ENCODE data around the gene KLHL18. TPM values are rescaled to one million over a fixed set of nuclear protein-coding genes. Genes with fewer than 3 reads are reported as not detected.
A peak's percentile ranks its signal among the peaks of the same experiment; 100 is the strongest.
"Not testable (repeated sequence)": the region's sequence is repeated elsewhere in the genome, so short reads cannot be mapped to it uniquely, and the experiment has no call there.

The KLHL18 gene
- total RNA-seq, 1 donor from 2014 or later: 27.2 TPM

DNA sequence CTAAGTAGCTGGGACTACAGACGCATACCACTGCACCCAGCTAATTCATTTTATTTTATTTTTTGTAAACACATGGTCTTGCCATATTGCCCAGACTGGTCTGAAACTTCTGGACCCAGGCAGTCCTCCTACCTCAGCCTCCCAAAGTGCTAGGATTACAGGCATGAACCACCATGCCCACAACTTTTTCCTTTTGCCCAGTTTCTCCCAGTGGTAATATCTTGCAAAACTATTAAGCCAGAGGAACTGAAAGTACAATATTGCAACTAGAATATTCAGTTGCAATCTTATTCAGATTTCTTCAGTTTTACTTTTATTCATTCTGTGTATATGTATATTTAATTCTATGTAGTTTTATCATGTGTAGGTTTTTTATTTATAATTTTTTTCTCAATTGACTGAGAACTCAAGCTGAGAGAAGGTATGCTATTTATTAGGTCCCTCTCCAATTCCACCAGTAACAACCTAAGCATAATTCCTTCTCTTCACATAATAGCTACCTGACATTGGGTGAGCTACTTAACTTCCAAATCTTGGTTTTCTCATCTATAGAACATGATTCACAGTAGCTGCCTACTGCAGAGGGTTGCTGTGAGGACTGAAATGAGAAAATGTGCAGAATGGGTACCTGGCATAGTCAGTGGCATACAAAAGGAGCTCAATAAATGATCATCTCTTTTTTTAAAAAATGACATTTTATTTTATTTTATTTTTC is 30.8 kb downstream of the KLHL18 start:
- DNase-seq (ENCODE audit: low spot score): no peak

DNA sequence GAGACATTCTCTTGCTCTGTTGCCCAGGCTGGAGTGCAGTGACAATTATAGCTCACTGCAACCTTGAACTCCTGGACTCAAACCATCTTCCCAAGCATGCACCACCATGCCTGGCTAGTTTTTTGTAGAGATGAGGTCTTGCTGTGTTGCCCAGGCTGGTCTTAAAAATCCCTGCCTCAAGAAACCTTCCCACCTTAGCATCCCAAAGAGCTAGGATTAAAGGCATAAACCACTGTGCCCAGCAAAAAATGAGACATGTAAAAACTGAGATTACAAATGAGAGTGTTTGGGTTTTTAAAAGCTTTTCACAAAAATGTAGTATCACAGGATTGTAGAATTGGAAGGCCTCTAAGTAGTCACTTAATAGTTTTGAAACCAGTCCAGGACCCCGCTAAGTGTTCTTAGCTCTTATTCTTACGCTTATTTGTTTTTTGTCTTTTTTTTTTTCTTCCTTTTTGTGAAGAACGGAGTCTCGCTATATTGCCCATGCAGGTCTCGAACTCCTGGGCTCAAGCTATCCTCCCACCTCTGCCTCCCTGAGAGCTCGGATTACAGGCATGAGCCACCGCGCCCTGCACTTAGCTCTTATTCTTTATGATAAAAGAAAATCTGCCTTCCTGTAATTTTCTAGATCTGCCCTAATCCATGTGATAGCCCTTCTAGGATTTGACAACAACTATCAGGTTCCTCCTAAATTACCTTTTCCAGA is 31.5 kb downstream of the KLHL18 start:
- DNase-seq (ENCODE audit: low spot score): no peak

DNA sequence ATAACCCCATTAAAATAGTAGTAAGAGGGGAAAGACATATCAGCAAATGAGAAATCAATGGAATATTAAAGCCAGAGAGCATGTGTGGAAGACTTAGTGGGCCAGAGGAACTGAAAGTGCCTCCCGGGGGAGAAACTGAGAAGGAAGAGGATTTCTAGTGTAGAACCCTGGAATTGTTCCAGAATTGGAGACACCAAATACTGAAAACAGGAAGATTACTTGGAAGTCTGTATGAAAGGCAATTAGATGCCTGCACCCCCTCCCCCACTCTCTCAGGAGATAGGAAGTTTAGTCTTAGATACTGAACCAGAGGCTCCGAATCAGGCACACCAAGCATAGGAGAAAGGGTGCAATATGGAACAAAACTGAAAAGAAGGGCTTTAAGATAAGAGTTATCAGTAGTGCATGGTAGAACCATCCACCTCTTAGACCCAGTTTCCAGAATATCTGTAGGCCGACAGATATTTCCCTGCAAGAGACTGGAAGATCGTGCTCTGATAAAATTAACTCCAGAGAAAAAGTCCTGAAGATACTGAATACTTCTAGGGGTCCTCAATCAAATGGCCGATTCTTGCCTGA is 32.4 kb downstream of the KLHL18 start:
- no peak for DNase-seq (ENCODE audit: low spot score)

DNA sequence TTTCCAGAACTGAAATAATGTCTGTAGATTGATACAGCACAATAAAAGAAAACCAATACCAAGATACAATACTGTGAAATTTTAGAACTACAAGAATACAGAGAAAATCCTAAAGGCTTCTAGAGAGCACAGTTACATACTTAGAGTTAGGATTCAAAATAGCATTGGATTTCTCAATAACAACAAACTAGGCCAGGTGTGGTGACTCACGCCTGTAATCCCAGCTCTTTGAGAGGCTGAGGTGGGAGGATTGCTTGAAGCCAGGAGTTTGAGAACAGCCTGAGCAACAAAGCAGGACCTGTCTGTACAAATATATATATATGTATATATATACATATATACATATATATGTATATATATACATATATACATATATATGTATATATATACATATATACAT is 33.4 kb downstream of the KLHL18 start:
- not testable (repeated sequence) for DNase-seq (ENCODE audit: low spot score)

DNA sequence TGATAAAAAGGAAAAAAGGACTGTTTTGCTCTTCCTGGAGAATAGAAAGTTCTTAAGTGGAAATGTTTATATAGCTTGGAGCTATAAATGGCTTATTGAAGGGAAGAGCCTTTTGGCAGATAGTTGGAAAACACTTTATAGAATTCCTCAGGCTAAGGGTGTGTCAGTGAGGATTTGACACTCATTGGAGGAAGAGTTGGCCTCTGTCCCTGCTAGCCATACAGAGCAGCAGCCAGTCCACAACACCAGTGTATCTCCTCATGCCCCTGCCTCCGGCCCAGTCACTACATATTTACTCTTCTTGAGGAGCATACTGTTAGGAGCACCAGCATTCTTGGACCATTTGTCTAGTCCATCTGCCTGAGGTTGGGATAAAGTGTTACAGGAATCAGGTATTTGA is 36.2 kb downstream of the KLHL18 start:
- no peak for DNase-seq (ENCODE audit: low spot score)

DNA sequence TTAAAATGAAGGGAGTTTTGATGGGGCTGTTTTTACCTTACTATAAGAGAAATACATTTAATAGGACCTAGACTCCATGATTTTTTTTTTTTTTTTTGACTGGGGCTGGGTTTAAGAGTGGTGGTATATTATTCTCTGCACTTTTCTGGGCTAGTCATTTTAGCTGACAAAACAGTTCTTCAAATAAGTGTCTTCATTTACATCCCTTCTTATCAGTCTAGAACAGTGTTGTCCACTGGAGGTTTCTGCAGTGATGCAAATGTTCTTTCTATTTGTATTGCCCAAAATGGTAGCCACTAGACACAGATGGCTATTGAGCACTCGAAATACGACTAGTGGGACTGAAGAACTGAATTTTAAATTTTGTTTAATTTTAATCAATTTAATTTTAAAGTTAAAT is 37.2 kb downstream of the KLHL18 start:
- DNase-seq (ENCODE audit: low spot score): no peak

DNA sequence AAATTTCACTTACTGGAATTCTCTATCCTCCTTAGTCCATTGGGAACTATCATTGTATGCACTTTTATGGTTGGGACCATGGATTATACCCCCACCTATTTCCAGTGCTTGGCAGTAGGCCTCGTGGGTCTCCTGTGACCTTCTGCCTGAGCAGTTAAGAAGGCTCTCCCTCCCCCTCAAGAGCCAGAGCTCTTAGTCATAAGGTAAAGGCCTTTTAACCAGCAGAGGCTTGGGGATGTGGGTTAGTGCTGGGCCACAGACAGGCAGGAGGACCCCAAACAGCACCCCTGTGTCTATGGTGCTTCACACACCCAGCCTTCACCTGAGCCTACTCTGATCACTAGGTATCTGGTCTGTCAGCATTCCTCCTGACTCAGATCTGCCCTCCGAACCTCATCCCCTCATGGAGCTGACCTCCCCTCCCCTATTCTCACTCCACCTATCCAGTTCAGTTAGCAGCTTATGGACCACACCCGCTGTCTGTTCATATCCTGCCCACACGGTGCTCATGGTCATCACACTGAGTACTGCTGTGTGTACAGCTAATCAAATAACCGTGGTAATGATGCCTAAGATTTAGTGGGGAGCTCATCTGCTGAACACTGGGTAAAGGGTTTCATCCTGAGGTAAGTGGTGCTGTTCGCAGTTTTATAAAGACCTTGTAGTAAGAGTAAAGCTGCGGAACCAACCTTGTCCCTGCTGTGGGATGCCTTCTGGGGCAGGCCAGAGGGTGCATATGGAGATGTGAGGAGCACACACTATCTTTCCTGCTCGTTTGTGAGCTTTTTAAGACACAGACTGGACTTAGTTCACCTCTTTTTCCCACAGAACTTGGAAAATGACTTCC is 40.9 kb downstream of the KLHL18 start:
- DNase-seq (ENCODE audit: low spot score): no peak

DNA sequence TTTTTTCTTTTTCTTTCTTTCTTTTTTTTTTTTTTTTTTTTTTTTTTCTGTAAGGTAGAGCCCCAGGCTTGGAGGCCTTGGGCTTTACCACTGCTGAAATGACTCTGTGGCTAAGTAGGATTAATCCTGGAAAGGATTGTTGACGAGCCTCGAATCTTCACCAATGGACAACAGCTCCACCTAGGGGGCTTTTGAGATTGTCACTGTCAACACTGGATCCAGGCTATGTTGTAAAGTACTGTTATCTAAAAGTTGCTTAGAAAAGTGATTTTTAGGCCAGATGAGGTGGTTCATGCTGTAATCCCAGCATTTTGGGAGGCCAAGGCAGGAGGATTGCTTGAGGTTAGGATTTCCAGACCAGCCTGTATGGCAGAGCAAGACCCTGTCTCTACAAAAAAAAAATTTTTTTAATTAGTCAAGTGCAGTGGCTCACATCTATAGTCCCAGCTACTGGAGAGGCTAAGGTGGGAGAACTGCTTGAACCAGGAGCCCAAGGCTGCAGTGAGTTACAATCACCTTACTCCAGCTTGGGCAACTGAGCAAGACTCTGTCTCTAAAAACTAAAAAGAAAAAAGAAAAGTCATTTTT is 41.6 kb downstream of the KLHL18 start:
- peak; percentile 63 for DNase-seq (ENCODE audit: low spot score)

DNA sequence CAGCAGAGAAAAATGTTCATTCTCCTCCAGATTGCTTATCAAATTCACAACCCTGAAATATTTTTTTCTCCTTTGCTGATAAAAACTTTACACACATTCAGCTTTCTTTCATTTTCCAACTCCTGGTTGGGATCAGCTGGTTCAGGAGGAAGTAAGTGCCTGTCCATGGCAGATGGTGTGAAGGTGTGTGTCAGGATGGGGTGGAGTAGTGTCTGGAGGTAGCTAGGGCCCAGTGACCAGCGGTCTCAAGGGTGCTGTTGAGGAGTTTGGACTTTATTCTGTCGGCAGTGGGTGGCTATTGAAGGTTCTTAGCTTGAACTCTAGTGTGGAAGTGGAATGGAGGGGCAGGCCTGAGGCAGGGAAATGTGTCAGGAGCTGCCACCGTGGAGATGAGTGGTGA is 51.2 kb downstream of the KLHL18 start:
- no peak for DNase-seq (ENCODE audit: low spot score)

DNA sequence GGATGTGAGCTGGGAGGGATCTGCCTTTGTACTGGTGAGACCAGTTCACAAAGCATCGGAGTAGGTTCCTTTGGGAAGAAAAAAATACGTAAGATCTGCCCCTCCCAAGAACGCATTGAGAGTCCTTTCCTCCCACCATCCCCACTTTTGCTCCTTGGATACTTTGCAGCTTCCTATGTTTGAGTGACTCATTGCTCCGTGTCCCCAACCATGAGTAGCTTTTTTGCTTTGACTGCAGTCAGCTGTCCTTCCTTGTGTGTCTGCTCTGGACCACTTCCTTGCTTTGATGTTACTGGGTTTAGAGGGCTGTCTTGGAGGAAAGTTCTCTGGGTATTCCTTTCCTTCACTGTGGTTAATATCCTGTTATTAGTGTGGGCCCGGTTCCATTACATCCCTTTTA is 54.9 kb downstream of the KLHL18 start:
- no peak for DNase-seq (ENCODE audit: low spot score)

DNA sequence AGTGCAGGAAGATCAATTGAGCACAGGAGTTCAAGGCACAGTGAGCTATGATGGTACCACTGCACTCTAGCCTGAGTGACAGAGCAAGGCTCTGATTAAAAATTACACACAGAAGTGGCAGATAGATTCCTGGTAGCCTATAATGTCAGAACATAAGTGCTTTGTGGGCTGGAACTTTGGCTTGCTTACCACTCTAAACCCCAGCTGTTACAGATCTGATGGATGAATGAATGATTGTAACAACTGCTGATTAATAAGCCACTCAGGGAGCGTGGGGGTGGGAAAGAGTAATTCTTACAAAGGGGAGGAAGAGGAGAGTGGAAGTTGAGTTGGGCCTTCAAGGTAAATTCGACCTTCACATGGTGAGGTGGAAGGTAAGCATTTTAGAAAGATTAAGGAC is 57.2 kb downstream of the KLHL18 start:
- DNase-seq (ENCODE audit: low spot score): no peak

DNA sequence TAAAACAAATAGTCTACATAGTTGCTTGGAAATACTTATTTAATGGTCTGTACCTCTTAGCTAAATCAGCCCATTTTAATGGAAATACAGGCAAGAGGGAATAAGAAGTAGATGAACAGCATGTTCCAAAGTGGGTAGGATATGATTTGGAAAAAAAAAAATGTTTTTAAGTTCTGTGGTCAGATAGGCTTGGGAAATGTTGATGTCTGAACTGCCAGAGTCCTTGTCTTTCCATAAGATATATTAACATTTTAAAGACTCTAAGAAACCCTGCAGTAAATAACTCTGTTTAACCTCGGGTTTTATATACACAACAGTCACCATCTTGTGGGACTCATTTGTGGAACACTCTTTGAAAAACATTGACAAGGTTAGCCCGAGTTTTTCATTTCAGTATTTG is 58.1 kb downstream of the KLHL18 start:
- no peak for DNase-seq (ENCODE audit: low spot score)

DNA sequence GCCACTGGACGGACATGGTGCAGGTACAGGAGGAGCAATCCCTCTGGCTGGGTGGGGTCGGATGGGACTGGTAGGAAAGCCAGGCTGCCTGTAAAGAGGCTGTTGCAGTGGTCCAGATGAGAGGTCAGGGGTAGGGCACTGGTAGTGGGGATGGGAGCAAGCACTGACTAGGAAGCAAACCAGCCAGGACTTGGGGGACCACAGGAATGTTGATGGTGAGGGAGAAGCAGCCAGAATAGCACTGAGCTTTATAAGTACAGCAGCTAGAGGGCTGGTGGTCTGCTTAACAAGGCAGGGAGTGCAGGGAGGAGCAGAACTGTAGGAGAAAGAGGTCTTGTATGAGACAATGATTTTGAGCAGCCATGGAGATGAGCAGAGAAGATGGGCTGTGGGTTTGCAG is 59.4 kb downstream of the KLHL18 start:
- no peak for DNase-seq (ENCODE audit: low spot score)

DNA sequence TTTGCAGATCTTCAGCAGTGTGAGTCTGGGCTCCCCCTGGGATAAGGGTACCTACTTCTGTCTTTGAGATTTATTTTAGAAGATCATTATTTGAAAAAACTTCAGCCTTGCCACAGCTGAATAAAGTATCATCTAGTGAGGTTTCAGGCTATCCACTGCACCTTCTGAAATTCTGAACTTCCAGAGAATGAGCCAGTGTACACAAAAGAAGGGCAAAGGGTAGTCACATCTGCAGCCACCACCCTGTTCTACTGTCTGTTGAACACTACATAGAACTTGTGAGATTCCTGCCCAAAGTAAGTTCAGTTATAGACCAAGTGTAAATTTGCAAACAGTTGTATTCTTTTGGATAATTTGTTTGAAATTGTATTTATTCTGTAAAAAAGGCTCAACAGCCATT is 60.1 kb downstream of the KLHL18 start:
- DNase-seq (ENCODE audit: low spot score): no peak

DNA sequence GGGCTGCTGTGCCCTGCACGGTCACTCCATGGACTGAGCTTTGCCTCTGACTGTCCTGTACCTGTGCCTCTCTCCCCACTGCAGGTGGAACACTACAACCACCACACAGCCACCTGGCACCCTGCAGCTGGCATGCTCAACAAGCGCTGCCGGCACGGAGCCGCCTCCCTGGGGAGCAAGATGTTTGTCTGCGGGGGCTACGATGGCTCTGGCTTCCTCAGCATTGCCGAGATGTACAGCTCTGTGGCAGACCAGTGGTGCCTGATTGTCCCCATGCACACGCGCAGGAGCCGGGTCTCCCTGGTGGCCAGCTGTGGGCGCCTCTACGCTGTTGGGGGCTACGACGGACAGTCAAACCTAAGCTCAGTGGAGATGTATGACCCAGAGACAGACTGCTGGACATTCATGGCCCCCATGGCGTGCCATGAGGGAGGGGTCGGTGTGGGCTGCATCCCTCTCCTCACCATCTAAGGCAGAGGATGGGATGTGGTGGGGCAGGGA is 60.8 kb downstream of the KLHL18 start:
- no peak for DNase-seq (ENCODE audit: low spot score)

DNA sequence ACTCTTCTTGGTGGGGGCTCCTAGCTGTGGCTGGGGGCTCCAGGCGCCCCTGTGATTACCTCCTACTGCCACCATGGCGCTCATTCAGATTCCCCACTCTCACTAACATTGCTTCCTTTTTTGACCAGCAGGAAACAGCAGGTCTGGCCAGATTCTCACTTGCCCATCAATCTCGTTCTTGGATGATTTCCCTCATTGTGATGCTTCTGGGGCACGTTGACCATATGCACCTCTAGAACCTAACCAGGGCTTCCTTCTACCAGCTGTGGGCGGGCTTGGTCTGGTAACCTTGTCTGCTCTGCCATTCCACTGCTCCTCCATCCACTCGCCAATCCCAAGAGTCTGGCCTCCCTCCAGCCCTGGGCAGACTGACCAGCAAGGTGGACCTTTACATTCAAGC is 62.2 kb downstream of the KLHL18 start:
- DNase-seq (ENCODE audit: low spot score): no peak

DNA sequence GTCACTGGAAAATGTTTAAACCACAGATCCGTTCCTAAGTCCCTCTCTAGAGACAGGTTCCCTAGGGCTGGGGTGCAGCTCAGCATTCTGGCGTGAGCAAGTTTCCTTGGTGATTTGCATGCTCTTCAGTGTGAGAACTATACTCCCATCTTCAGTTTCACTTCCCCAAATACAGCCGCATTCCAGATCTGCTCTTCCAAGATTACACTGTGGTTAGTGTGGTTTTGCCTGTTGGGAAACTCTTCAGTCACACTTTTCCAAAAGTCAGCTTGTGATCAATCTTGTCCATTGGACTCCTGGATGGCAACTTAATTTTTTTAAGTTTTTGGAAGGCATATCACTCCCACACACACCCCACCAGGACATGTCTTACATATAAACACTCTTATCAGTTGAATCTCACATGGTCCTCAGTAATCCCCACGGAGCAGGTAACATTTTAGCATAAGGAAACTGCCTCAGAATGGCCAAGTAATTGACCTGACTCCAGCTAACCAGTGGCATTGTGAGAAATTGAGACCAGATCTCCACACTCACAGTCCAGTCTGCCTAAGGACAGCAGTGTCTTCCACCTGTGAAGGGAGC is 64.6 kb downstream of the KLHL18 start:
- DNase-seq (ENCODE audit: low spot score): no peak

DNA sequence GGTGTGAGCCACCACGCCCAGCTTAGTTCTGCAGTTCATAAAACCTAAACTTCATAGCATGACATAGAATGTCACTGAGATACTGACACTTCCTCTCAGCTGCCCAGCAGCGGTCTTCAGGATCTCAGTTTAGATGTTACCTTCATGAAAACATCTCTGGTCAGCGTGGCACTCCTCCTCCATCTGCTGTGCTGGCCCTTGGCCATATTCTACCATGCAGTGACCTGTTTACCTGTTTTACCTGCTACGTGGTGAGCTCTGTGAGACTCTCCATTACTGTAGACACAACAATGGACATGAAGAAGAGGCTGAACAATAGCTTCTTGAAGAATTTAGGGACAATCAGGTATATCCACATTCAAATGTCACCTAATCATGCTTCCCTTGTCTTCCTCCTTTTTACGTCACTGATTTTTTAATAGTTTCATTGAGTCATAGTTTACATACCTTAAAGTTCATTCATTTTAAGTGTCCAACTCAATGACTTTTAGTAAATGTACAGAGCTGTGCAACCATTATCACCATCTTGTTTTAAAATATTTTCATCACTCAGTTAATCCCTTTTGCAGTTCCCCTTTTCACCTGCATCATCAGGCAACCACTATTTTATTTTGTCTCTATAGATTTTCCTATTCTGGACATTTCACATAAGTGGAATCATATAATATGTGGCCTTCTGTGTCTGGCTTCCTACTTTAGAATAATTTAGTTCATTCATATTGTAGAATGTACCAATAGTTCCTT is 65.8 kb downstream of the KLHL18 start:
- no peak for DNase-seq (ENCODE audit: low spot score)

DNA sequence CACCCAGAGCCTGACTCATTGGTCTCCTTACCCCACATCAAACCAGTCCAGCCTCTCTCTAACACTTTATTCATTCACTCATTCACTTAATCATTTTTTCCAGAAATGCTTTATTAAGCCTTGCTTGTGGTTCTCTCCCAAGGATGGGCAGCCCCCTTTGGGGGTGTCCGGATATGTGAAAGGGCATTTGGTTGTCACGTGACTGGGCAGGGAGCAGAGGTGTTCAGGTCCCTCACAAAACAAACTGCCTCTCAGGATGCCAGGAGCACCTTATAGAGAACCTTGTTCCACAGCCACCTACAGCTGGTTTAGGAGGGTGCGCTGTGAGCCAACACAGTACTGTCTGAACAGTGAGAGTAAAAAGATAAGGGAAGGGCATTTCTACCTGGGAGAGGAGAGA is 72.3 kb downstream of the KLHL18 start:
- no peak for DNase-seq (ENCODE audit: low spot score)

DNA sequence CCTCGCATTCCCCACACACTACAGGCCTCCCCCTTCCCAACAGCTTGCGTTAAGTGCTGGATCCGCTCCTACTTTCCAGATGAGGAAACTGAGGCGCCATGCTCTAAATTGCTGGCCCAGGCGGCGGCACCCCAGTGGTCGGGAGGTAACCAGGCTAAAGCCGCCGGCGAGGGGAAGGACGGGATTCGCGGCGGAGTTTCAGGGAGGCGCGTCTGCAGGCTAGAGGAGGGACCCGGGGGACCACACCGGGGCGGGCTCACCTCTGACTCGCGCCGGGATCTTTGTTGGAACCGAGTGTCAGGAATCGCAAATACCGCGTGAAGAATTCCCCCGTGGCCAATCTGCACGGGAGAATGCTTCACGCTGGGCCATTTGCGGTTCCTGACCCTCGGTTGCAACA is 73.5 kb downstream of the KLHL18 start:
- DNase-seq (ENCODE audit: low spot score): no peak

DNA sequence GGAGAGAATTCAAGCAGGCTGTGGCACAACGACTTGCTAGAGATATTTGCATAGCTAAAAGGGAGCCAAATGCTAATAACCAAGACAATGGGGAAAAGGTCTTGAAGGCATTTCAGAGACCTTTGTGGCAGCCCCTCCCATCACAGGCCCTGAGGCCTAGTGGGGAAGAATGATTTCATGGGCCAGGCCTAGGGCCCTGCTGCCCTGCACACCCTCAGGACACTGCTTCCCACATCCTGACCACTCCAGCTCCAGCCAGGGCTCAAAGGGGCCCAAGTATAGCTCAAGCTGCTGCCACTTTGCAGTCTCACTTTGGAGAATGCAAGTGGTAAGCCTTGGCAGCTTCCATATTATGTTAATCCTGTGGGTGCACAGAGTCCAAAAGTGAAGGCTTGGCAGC is 76.6 kb downstream of the KLHL18 start:
- no peak for DNase-seq (ENCODE audit: low spot score)
